ENCODE data around the gene LSM10.

Gene LSM10

GRCh38 chr1:36382231-36382630, 15.5 kb downstream of the LSM10 start:
- DNase-seq: no peak

- no peak for DNase-seq
Measured at GRCh38 chr1:36381405-36381804, 16.3 kb downstream of the LSM10 start.

- no peak for DNase-seq
Measured at GRCh38 chr1:36380782-36381181, 16.9 kb downstream of the LSM10 start.

- no peak for DNase-seq
Measured at GRCh38 chr1:36380143-36380619, 17.5 kb downstream of the LSM10 start.

GRCh38 chr1:36377791-36378492, 19.8 kb downstream of the LSM10 start:
- DNase-seq: no peak

GRCh38 chr1:36372617-36373016, 25.1 kb downstream of the LSM10 start:
- peak; percentile 16 for DNase-seq

- DNase-seq: peak; percentile 88
Measured at GRCh38 chr1:36369061-36369861, 28.4 kb downstream of the LSM10 start.

- no peak for DNase-seq
Measured at GRCh38 chr1:36367798-36368197, 29.9 kb downstream of the LSM10 start.

- no peak for DNase-seq
Measured at GRCh38 chr1:36367066-36367465, 30.6 kb downstream of the LSM10 start.

GRCh38 chr1:36366091-36366661, 31.5 kb downstream of the LSM10 start:
- peak; percentile 99 for DNase-seq

- DNase-seq: peak; percentile 21
Measured at GRCh38 chr1:36365381-36365780, 32.3 kb downstream of the LSM10 start.

GRCh38 chr1:36359911-36360550, 37.7 kb downstream of the LSM10 start:
- DNase-seq: no peak

GRCh38 chr1:36359383-36359782, 38.3 kb downstream of the LSM10 start:
- no peak for DNase-seq

GRCh38 chr1:36358514-36359084, 39.1 kb downstream of the LSM10 start:
- DNase-seq: no peak

GRCh38 chr1:36355811-36356210, 41.9 kb downstream of the LSM10 start:
- DNase-seq: no peak

GRCh38 chr1:36354486-36354885, 43.2 kb downstream of the LSM10 start:
- DNase-seq: no peak

- DNase-seq: no peak
Measured at GRCh38 chr1:36352910-36353878, 44.5 kb downstream of the LSM10 start.

- no peak for DNase-seq
Measured at GRCh38 chr1:36352125-36352909, 45.4 kb downstream of the LSM10 start.

- no peak for DNase-seq
Measured at GRCh38 chr1:36351227-36351977, 46.3 kb downstream of the LSM10 start.

- DNase-seq: no peak
Measured at GRCh38 chr1:36350659-36351226, 47.0 kb downstream of the LSM10 start.
